ENCODE measurements around the gene LRRC59.
"Not testable (repeated sequence)": the region's sequence is repeated elsewhere in the genome, so short reads cannot be mapped to it uniquely, and the experiment has no call there.

LRRC59 gene

DNA sequence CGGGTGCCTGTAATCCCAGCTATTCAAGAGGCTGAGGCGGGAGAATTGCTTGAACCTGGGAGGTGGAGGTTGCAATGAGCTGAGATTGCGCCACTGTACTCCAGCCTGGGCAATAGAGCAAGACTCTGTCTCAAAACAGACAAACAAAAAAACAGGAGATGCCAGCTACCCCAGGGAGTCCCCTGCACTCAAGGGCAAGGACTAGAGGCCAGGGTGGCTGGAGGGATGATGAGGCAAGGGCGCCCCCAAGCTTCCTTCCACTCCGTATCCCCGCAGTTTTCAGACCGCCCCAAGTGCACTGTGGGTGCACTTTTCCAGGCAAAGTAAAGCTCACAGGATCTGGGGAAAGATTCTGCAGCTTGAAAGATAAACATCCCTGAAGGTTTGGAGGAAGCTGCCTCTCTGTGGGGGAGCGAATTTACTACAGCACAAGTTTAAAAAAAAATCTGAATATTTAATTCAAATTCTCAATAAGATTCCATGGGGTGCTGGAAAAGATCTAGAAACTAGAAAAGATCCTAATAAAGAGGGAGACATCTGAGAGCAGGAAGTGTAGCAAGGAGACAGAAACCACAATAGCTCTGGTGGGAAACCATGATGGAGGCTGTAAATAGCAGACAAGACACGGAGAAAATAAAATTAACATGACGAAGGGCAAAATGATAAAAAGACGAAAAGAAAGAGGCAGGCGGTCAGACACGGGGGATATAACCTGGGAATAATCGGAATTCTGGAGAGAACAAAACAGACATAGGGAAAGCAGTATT, 63.8 kb downstream of the LRRC59 start:
- not testable (repeated sequence) for H3K9me3 ChIP-seq (ENCODE audit: control insufficient read depth, low read length); H3K4me1 ChIP-seq (ENCODE audit: control insufficient read depth, insufficient read depth, low read length, poor library complexity, severe bottlenecking); H3K27me3 ChIP-seq (replicated peaks; ENCODE audit: control insufficient read depth, insufficient read depth, low read length, poor library complexity, severe bottlenecking); H3K36me3 ChIP-seq (ENCODE audit: control insufficient read depth, insufficient read depth, low read length); H3K27ac ChIP-seq (ENCODE audit: insufficient read depth, low read length, poor library complexity, severe bottlenecking); DNase-seq; H3K4me3 ChIP-seq (ENCODE audit: insufficient read depth, low read depth, low read length, poor library complexity, severe bottlenecking)

DNA sequence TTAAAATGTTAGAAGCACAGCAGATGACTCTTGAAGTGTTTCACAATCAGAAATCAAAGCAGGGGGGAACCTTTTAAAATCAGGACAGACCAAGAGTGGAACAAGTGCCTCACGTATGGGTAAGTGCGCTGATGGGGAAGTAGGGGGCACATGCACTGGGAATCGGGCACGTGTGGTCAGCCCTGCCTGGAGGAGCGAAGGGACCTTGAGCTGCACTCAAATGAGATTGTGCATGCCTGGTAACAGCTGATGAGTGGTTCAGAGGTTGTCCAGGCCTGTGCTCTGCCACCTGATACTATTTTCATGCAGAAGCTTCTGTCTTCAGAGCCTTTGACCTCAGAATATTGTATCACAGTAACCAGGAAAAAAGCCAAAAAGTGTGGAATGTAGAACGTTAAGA, 65.1 kb downstream of the LRRC59 start:
- Histone ChIP-seq H3K4me1 (ENCODE audit: control insufficient read depth, insufficient read depth, low read length, poor library complexity, severe bottlenecking) (no peaks in the 10 kb centered on the region), H3K27me3 (replicated peaks; ENCODE audit: control insufficient read depth, insufficient read depth, low read length, poor library complexity, severe bottlenecking) (no peaks in the 10 kb centered on the region), H3K36me3 (ENCODE audit: control insufficient read depth, insufficient read depth, low read length) (no peaks in the 10 kb centered on the region), H3K9me3 (ENCODE audit: control insufficient read depth, low read length) (no peaks in the 10 kb centered on the region), H3K27ac (ENCODE audit: insufficient read depth, low read length, poor library complexity, severe bottlenecking) (no peak overlapping the region), H3K4me3 (ENCODE audit: insufficient read depth, low read depth, low read length, poor library complexity, severe bottlenecking) (no peak overlapping the region)
- DNase-seq = no peak

Measured in effector memory CD4-positive, alpha-beta T cell (primary cell).